Non-pigmented ciliary epithelial cell (primary cell): ENCODE measurements around the gene RPLP2.

Experiments
- DNase-seq: peaks from one replicate; pipeline ENCODE4 v3.0.0-alpha.2; 2010; ENCODE audit warnings: low read depth

Gene RPLP2

GRCh38 chr11:809287-810039 lies at the start of gene RPLP2:
Gene RPLP2, plus strand, starts transcription at chr11:809967. Its CDS starts 268 bp downstream, at chr11:810235.
- peak; percentile 79 for DNase-seq

- no peak for DNase-seq
These were observed 49.5 kb upstream of the RPLP2 start for GRCh38 chr11:760236-760635.

- no peak for DNase-seq
These were observed 48.1 kb upstream of the RPLP2 start for GRCh38 chr11:761526-762108.

- DNase-seq: no peak
These were observed 47.2 kb upstream of the RPLP2 start for GRCh38 chr11:762421-763072.

GRCh38 chr11:763073-763463 lies 46.7 kb upstream of the RPLP2 start:
- DNase-seq: no peak

GRCh38 chr11:763549-764321 lies 46.0 kb upstream of the RPLP2 start:
- no peak for DNase-seq

GRCh38 chr11:764322-765024 lies 45.3 kb upstream of the RPLP2 start:
- no peak for DNase-seq

GRCh38 chr11:765025-765801 lies 44.6 kb upstream of the RPLP2 start:
- no peak for DNase-seq

GRCh38 chr11:765802-766091 lies 44.0 kb upstream of the RPLP2 start:
- DNase-seq: no peak

GRCh38 chr11:766106-766935 lies 43.4 kb upstream of the RPLP2 start:
- DNase-seq: no peak

- DNase-seq: no peak
These were observed 42.9 kb upstream of the RPLP2 start for GRCh38 chr11:766936-767210.

- DNase-seq: no peak
These were observed 42.5 kb upstream of the RPLP2 start for GRCh38 chr11:767238-767637.

GRCh38 chr11:769887-770641 lies 39.7 kb upstream of the RPLP2 start:
- no peak for DNase-seq

GRCh38 chr11:770642-771616 lies 38.8 kb upstream of the RPLP2 start:
- DNase-seq: no peak

- DNase-seq: no peak
These were observed 38.1 kb upstream of the RPLP2 start for GRCh38 chr11:771617-772204.

- no peak for DNase-seq
These were observed 37.1 kb upstream of the RPLP2 start for GRCh38 chr11:772429-773390.

- no peak for DNase-seq
These were observed 36.3 kb upstream of the RPLP2 start for GRCh38 chr11:773425-773824.
